GM10266 (cell line): ENCODE measurements around the gene ZNF778.
"Not testable (repeated sequence)": the region's sequence is repeated elsewhere in the genome, so short reads cannot be mapped to it uniquely, and the experiment has no call there.

Experiments
- DNase-seq: peaks from one replicate; pipeline ENCODE4 v3.0.0; 2012; ENCODE audit errors: extremely low spot score
- TF ChIP-seq, protein P1 (sequence below): IDR thresholded peaks from 2 replicates; pipeline ENCODE4 v1.5.1; 2012; ENCODE audit warnings: mild to moderate bottlenecking, low read depth; ENCODE audit not compliant: control insufficient read depth, insufficient read depth; ENCODE audit errors: missing control alignments

The ZNF778 gene

DNA sequence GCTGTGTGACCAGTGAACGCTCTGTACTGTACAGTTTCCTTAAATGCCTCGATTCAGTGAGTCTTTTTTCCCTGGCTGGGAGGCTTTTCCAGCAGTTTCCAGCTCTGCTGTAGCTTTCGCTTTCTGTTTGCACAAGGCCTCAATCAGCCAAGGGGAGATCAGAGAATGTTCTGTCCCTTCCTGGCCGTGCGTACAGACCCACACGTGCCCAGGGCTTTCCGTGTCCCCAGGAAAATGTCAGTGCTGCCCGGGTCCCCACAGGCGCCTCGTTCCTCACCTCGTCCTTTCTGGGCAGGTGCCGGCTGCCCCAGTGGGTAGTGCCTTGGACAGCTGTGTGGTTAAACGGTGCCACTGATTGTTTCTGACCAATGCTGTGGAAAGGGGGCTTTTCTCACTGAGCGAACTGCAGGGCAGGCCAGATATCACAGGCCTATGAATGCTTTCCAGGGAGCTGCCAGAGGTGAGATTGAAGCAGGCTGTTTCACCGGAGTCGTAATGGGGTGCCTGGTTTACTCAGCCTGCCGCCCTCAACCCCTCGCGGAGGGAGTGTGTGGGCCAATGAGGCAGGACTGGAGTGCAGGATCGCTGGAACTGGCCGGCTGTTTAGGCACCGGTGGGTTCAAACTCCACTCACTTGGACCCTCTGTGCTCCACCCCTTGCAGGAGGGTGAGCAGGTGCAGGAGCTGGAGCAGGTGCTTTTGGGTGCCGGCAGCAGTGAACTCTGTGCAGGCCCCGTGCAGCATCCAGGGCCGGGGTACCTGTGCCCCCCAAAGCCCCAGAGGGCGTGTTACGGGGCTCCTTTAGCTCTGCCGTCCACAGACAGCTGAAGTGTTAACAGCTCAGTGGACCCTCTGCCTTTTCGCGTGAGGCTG is 44.4 kb downstream of the ZNF778 start:
- DNase-seq: no peak
- TF ChIP-seq, protein P1, sequence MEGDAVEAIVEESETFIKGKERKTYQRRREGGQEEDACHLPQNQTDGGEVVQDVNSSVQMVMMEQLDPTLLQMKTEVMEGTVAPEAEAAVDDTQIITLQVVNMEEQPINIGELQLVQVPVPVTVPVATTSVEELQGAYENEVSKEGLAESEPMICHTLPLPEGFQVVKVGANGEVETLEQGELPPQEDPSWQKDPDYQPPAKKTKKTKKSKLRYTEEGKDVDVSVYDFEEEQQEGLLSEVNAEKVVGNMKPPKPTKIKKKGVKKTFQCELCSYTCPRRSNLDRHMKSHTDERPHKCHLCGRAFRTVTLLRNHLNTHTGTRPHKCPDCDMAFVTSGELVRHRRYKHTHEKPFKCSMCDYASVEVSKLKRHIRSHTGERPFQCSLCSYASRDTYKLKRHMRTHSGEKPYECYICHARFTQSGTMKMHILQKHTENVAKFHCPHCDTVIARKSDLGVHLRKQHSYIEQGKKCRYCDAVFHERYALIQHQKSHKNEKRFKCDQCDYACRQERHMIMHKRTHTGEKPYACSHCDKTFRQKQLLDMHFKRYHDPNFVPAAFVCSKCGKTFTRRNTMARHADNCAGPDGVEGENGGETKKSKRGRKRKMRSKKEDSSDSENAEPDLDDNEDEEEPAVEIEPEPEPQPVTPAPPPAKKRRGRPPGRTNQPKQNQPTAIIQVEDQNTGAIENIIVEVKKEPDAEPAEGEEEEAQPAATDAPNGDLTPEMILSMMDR: no peak

DNA sequence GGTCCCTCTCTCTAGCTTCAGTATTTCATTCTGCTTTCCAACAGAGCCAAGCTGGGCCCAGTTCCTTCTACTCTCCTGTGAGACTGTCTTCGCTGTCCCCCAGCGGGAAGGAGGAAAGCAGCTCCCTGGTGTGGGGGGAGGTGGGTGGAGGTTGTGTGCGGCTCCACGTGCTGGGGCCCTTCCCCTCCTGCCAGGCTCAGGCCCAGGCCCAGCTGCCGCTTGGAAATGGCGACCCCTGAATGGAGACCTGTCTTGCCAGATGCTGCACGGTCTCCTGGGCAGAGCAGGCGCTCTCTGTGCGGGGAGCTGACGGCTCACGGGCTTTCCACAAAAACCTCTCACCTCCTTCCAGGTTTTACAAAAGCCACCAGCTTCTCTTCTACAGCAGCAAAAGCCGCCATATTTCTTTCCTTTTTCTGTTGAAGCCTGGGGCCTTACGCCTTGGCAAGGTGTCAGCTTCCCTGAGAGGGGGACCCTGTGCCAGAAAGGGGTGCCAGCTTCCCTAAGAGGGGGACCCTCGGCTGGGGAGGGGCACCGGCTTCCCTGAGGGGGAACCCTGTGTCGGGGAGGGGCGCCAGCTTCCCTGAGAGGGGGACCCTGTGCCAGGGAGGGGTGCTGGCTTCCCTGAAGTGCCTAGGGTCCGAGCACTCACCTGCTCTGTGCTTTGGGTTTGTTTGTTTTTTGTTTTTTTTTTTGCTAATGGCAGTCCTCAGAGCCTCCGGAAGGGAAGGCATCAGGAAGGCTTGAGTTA is 47.5 kb downstream of the ZNF778 start:
- no peak for DNase-seq
- TF ChIP-seq, protein P1: no peak

DNA sequence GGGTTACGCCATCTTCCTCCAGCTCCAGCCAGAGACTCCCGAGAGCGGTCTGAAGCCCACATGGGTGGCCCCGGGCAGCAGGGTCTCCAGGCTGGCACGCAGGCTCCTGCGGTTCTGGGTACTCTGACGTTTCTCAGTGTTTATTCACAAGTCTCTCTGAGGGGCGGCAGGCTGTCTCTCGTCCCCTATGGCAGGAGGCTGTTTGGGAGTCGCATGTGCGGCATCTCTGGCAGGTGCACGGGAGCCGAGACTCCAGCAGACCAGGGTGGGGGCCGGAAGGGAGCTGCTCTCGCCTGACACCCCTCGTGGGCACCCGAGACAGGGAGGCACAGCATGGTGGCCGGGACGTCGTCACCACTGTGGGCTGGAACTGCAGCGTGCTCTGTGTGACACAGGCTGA is 48.1 kb downstream of the ZNF778 start:
- TF ChIP-seq, protein P1: no peak
- no peak for DNase-seq

DNA sequence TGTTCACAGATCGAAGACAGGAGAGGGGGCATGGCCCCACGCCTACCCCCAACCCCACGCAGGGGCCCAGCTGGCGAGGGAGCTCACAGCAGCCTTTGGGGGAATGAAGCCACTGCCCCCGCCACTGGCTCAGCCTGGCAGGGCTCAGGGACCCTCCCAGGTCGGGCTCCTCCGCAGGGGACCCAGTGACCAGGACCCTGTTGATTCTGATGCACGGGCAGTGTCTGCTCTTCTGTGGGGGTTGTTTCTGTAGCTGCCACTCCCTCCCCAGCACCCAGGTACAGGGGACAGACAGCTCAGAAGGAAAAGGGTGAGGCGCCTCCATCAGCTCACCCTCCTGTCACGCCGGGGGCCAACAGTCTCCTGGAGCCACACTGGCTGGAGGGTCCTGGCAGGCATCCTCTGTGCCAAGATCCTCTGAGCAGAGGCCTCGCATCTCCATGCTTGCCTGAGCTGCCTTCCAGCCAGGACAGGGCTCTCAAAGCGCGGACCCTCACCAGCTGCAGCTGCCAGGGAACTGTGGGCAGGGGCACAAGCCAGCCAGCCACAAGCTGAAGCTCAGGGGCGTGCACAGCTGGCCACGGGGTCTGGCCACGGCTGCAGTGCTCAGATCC is 49.1 kb downstream of the ZNF778 start:
- DNase-seq: no peak
- TF ChIP-seq, protein P1: no peak

DNA sequence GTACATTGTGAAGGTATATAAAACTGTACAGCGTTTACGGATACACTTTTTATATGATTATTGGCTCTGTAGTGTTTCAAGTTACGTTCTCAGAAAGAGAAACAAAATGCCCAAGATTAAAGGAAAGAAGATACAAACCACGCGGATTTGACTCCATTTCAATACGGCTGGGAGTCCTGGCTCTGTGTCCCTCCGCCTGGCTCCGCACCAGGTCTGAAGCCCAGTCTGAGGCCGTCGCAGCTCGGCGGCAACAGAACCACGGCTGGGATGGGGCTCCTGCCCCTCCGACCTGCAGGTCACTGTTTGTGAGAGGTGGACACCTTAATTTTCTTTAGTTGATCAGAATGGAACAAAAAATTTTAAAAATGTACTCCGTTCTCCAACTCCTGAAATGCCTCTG is 50.2 kb downstream of the ZNF778 start:
- not testable (repeated sequence) for DNase-seq

DNA sequence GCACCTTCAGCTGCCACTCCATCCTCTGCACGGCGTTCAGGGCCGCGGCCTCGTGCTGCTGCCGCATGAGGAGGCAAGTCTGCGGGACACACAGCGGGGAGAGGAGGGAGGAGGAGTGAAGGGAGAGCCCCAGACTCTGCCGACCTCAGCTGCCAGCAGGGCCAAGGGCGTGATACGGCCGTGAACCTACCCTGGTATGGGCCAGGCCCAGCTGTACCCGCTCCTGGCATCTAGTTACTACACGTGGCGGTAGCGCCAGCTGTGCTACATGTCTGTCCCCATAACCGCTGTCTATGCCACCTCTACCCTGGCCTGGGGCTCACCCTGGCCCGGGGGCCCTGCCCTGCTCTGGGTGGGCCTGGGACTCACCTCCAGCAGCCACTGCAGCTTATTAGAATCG is 51.1 kb downstream of the ZNF778 start:
- no peak for DNase-seq
- TF ChIP-seq, protein P1: no peak

DNA sequence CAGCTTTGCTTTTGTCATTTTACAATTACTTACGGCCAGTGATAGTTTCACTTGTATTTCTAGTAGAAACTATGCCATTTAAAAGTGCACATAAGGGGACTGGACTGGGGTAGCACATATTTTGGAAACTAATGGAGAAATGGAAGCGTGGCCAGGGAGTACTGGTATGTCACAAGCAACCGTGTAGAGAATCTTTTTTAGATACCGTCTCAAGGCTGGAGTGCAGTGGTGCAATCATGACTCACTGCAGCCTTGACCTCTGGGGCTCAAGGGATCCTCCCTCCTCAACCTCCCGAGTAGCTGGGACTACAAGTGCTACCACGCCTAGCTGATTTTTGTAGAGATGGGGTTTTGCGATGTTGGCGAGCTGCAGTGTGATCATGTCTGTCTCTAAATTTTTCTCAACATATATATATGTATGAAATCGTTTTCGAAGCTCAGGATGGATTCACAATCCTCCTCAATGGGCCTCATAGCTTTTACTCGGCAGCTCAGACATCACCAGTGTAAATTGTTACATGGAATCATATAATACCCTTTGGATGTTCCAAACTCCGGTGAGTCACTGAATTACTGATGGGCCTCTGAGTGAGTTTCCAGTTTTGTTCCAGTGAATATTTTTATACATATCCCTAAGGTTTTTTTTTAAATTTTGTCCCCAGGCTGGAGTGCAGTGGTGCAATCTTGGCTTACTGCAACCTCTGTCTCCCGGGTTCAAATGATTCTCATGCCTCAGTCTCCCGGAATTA is 51.7 kb downstream of the ZNF778 start:
- TF ChIP-seq, protein P1: no peak
- DNase-seq: no peak
